Gastroesophageal sphincter (tissue), 3 donors: ENCODE measurements around the gene SLAMF8.

Source experiments
- CTCF ChIP-seq, 4 experiments: fragments of 200-600 bp in 2 of 4; fragments of 450-650 bp in 2 of 4; sonication (generic) in 1 of 4; IDR thresholded peaks; one replicate each; pipeline ENCODE4 v1.5.1; 2017 to 2019; ENCODE audit warnings: antibody characterized with exemption in 4 of 4, mild to moderate bottlenecking in 2 of 4, moderate library complexity in 2 of 4
- POLR2A ChIP-seq, 2 donors: fragments of 450-650 bp; IDR thresholded peaks; one replicate each; pipeline ENCODE4 v1.6.1; 2017; ENCODE audit warnings: antibody characterized with exemption in 2 of 2, mild to moderate bottlenecking in 2 of 2, moderate library complexity in 1 of 2
- POLR2AphosphoS5 ChIP-seq: sonication (generic); formaldehyde crosslinking; IDR thresholded peaks from one replicate; pipeline ENCODE4 v1.6.1; 2017; ENCODE audit warnings: antibody characterized with exemption

- no peak for TF ChIP-seq POLR2A (IDR thresholded peaks at IDR 0.05)
- no peak for TF ChIP-seq CTCF (IDR thresholded peaks at IDR 0.05)
- TF ChIP-seq POLR2AphosphoS5 = no peak
Observed at GRCh38 chr1:159884296-159884695, 57.6 kb downstream of the SLAMF8 start.
